Parathyroid adenoma (tissue), 2 donors: ENCODE data around the gene ARSK.

Source experiments
- H2AFZ ChIP-seq: fragments of 300-600 bp; sonication (generic); one replicate; pipeline ENCODE4 v1.7.0; 2017; ENCODE audit warnings: antibody characterized with exemption, mild to moderate bottlenecking
- H3K27ac ChIP-seq: fragments of 300-600 bp; sonication (generic); one replicate; pipeline ENCODE4 v1.7.0; 2017
- H3K27me3 ChIP-seq: fragments of 300-600 bp; sonication (generic); one replicate; pipeline ENCODE4 v1.7.0; 2017; ENCODE audit warnings: low read length; ENCODE audit not compliant: control insufficient read depth, insufficient read depth
- H3K36me3 ChIP-seq: fragments of 300-600 bp; sonication (generic); one replicate; pipeline ENCODE4 v1.7.0; 2017; ENCODE audit warnings: low read length; ENCODE audit not compliant: control insufficient read depth, insufficient read depth
- H3K4me1 ChIP-seq: fragments of 300-600 bp; sonication (generic); one replicate; pipeline ENCODE4 v1.7.0; 2017; ENCODE audit warnings: control low read depth
- H3K4me2 ChIP-seq: fragments of 300-600 bp; sonication (generic); one replicate; pipeline ENCODE4 v1.7.0; 2017; ENCODE audit warnings: low read length
- H3K4me3 ChIP-seq: fragments of 300-600 bp; sonication (generic); one replicate; pipeline ENCODE4 v1.7.0; 2017; ENCODE audit warnings: low read depth, low read length
- H3K79me2 ChIP-seq: fragments of 300-600 bp; sonication (generic); one replicate; pipeline ENCODE4 v1.7.0; 2017; ENCODE audit warnings: control low read depth
- H3K9ac ChIP-seq: fragments of 300-600 bp; sonication (generic); one replicate; pipeline ENCODE4 v1.7.0; 2017; ENCODE audit warnings: mild to moderate bottlenecking
- H3K9me3 ChIP-seq: fragments of 300-600 bp; sonication (generic); one replicate; pipeline ENCODE4 v1.7.0; 2017; ENCODE audit warnings: low read length; ENCODE audit not compliant: control insufficient read depth
- CTCF ChIP-seq: fragments of 300-600 bp; sonication (generic); IDR thresholded peaks from one replicate; pipeline ENCODE4 v1.7.0; 2017; ENCODE audit warnings: antibody characterized with exemption, mild to moderate bottlenecking
- donor health status: primary hyperparathyroidism.

ARSK gene

GRCh38 chr5:95652849-95653248 is 97.9 kb downstream of the ARSK start:
- Histone ChIP-seq H3K4me1 (no peaks in the 10 kb centered on the region), H3K79me2 (no peaks in the 10 kb centered on the region), H3K27ac (no peak overlapping the region), H3K9ac (no peak overlapping the region), H3K36me3 (no peaks in the 10 kb centered on the region), H3K27me3 (no peaks in the 10 kb centered on the region), H3K4me2 (no peak overlapping the region), H3K4me3 (no peak overlapping the region), H3K9me3 (no peaks in the 10 kb centered on the region), H2AFZ (no peak overlapping the region)
- TF ChIP-seq CTCF: no peak

GRCh38 chr5:95654196-95654595 is 99.3 kb downstream of the ARSK start:
- no peaks in the 10 kb centered on the region for H3K79me2 ChIP-seq
- no peaks in the 10 kb centered on the region for H3K36me3 ChIP-seq
- no peak for TF ChIP-seq CTCF
- no peaks in the 10 kb centered on the region for H3K4me1 ChIP-seq
- H3K4me3 ChIP-seq: no peak overlapping the region
- no peak overlapping the region for H2AFZ ChIP-seq
- no peaks in the 10 kb centered on the region for H3K27me3 ChIP-seq
- no peak overlapping the region for H3K27ac ChIP-seq
- H3K9me3 ChIP-seq: no peaks in the 10 kb centered on the region
- H3K9ac ChIP-seq: no peak overlapping the region
- H3K4me2 ChIP-seq: no peak overlapping the region
